ENCODE data around the gene EDA2R.
A peak's percentile ranks its signal among the peaks of the same experiment; 100 is the strongest.

Gene EDA2R, protein sequence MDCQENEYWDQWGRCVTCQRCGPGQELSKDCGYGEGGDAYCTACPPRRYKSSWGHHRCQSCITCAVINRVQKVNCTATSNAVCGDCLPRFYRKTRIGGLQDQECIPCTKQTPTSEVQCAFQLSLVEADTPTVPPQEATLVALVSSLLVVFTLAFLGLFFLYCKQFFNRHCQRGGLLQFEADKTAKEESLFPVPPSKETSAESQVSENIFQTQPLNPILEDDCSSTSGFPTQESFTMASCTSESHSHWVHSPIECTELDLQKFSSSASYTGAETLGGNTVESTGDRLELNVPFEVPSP
- 0 to 0.96 (median 0.52) reads per million in 3 donors for total RNA-seq

DNA sequence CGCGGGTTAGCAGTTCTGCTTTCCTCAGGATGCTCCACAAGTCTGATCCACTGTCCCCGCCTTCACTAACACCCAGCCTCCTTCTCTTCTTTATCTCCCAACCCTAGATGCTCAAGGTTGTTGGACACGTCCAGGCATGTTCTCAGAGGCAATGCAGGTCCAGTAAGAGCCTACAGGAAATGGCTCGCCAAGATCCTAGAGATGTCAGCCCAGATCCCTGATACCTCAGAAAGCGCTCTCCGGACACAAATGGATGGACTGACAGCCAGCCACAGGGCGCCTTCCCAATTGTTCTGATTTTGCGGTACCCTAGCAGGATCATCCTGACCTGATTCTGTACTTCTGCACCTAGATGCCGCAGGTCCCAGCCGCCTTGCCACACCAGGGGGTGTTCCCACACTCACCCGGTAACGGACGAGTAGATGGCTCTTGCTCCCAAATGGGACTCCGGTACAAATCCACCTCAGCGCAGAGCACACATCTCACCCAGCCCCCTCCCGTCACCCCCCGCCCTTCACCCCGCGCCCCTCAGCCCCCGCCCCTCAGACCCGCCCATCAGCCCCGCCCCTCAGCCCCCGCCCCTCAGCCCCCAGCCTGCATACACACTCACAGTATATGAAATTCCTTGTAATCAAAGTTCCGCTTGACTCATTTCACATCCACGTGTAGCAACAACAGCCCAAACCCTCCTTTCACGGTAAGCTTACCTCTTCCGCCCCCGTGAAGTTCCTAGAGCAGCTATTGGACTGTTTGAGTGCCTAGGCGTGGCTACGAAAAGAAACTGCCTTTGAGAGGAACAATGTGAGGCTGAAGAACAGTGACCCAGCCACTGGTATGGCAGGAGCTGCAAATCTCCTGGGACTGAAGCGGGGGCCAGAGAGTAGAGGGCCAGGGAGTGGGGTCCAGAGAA is at the start of gene EDA2R:
Gene EDA2R, minus strand, starts transcription at position 488 of the 910 bp plus-strand sequence. CDS start 23,058 bp downstream, outside the sequence.
- Histone ChIP-seq H3K36me3 (ENCODE audit: control insufficient read depth, insufficient read depth, low read length) (no peaks in the 10 kb centered on the region), H3K4me3 (ENCODE audit: insufficient read depth, low read depth, low read length, poor library complexity, severe bottlenecking) (peak within 1 kb of the TSS; percentile 29), H3K9me3 (ENCODE audit: control insufficient read depth, low read length) (no peaks in the 10 kb centered on the region), H3K4me1 (ENCODE audit: control insufficient read depth, insufficient read depth, low read length, poor library complexity, severe bottlenecking) (no peaks in the 10 kb centered on the region), H3K27ac (ENCODE audit: insufficient read depth, low read length, poor library complexity, severe bottlenecking) (no peak within 1 kb of the TSS), H3K27me3 (replicated peaks; ENCODE audit: control insufficient read depth, insufficient read depth, low read length, poor library complexity, severe bottlenecking) (no peaks in the 10 kb centered on the region)
- peak in 1 of 3 donors; percentile 0 for DNase-seq

DNA sequence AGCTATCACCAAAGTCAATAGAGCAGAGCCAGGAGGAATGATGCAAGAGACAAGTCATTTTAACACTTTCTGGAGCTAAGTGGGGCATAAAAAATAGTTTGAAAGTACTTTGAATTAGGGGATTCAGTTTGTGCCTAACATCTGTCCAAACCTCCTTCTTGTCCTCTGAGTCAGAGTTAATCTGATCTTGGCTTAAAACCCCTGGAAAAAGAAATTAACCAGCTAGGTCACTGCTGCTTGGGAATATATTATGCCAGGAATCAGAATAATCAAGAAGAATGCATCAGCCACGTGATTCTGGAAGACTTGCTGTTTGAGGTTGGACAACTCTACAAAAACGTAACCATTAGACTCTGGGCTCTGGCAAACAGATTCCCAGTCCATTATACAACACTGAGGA is 45.3 kb upstream of the EDA2R start:
- Histone ChIP-seq H3K4me3 (ENCODE audit: insufficient read depth, low read depth, low read length, poor library complexity, severe bottlenecking) (no peak overlapping the region), H3K27ac (ENCODE audit: insufficient read depth, low read length, poor library complexity, severe bottlenecking) (no peak overlapping the region), H3K27me3 (replicated peaks; ENCODE audit: control insufficient read depth, insufficient read depth, low read length, poor library complexity, severe bottlenecking) (no peaks in the 10 kb centered on the region), H3K9me3 (ENCODE audit: control insufficient read depth, low read length) (no peaks in the 10 kb centered on the region), H3K36me3 (ENCODE audit: control insufficient read depth, insufficient read depth, low read length) (no peaks in the 10 kb centered on the region), H3K4me1 (ENCODE audit: control insufficient read depth, insufficient read depth, low read length, poor library complexity, severe bottlenecking) (no peaks in the 10 kb centered on the region)
- DNase-seq = no peak

DNA sequence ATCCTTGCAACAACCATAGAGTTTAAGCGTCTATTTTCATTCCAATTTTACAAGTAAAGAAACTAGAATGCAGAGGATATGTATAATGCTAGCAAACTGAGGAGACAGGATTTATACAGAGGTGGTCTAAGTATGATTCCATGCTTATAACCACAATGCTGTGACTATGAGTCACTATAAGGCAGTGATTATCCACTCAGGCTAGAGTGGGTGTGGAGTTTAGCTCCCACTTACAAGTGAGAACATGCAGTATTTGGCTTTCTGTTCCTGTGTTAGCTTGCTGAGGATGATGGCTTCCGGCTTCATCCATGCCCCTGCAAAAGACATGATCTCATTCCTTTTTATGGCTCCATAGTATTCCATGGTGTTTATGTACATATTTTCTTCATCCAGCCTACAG is 41.6 kb upstream of the EDA2R start:
- DNase-seq = no peak
- Histone ChIP-seq H3K27ac (ENCODE audit: insufficient read depth, low read length, poor library complexity, severe bottlenecking) (no peak overlapping the region), H3K4me3 (ENCODE audit: insufficient read depth, low read depth, low read length, poor library complexity, severe bottlenecking) (no peak overlapping the region), H3K27me3 (replicated peaks; ENCODE audit: control insufficient read depth, insufficient read depth, low read length, poor library complexity, severe bottlenecking) (no peaks in the 10 kb centered on the region), H3K4me1 (ENCODE audit: control insufficient read depth, insufficient read depth, low read length, poor library complexity, severe bottlenecking) (no peaks in the 10 kb centered on the region), H3K9me3 (ENCODE audit: control insufficient read depth, low read length) (no peaks in the 10 kb centered on the region), H3K36me3 (ENCODE audit: control insufficient read depth, insufficient read depth, low read length) (no peaks in the 10 kb centered on the region)

DNA sequence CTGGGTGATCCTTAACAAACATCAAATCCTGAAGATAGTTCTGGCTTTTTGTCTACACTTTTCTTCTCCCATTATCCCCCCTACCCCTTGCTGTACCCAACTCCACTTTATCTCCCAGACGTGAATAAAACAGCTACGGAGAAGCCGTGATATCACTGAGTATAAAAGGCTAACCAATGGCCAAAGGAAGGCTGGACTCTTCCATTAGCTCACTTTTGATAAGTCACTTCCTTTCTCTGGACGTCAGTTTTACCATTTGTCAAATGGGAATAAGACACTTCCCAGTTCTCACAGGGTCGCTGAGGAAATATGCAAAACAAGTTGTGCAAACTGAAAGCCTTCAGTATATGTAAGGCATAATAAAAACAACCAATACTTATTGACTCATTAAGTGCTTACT is 38.6 kb upstream of the EDA2R start:
- no peaks in the 10 kb centered on the region for H3K4me1 ChIP-seq (ENCODE audit: control insufficient read depth, insufficient read depth, low read length, poor library complexity, severe bottlenecking)
- no peak for DNase-seq
- no peaks in the 10 kb centered on the region for H3K9me3 ChIP-seq (ENCODE audit: control insufficient read depth, low read length)
- no peaks in the 10 kb centered on the region for H3K27me3 ChIP-seq (replicated peaks; ENCODE audit: control insufficient read depth, insufficient read depth, low read length, poor library complexity, severe bottlenecking)
- no peaks in the 10 kb centered on the region for H3K36me3 ChIP-seq (ENCODE audit: control insufficient read depth, insufficient read depth, low read length)
- H3K4me3 ChIP-seq (ENCODE audit: insufficient read depth, low read depth, low read length, poor library complexity, severe bottlenecking) = no peak overlapping the region
- H3K27ac ChIP-seq (ENCODE audit: insufficient read depth, low read length, poor library complexity, severe bottlenecking) = no peak overlapping the region

DNA sequence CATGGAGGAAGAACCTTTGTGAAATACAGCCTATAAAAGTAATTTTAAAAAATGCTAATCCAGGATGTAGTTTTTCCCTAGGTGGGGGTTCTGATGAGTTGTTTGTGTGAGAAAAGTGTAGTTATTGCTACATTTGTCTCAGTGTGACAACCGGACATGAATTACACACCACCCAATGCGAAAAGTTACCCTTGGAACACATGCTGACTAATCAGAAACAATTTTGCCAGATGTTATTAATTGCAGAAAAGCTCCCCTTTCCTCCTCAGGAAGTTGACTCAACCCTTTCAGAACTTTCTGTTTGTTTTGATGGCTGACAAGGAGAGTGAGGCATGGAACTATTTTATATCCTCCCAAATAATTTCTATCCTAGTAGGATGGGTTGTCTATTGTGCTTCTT is 38.1 kb upstream of the EDA2R start:
- H3K9me3 ChIP-seq (ENCODE audit: control insufficient read depth, low read length) = no peaks in the 10 kb centered on the region
- DNase-seq = no peak
- no peak overlapping the region for H3K27ac ChIP-seq (ENCODE audit: insufficient read depth, low read length, poor library complexity, severe bottlenecking)

DNA sequence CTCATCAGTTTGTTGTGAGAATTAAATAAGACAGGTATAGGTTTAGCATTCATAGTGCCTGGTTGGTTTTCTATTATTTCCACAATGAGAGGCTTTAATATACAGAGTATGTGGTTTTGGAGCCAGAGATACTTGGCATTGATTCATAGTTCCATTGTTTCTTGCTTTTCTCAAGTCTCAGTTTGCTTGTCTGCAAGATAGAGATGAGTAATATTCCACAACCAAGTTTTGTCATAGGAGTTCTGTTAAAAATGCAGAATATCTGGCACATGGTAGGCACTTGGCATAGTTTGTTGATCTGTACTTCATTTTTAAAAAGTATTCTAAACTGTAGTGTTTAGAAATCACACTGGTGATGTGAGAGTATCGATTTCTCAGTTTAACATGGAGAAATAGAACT is 37.5 kb upstream of the EDA2R start:
- H3K36me3 ChIP-seq (ENCODE audit: control insufficient read depth, insufficient read depth, low read length) = no peaks in the 10 kb centered on the region
- no peak overlapping the region for H3K4me3 ChIP-seq (ENCODE audit: insufficient read depth, low read depth, low read length, poor library complexity, severe bottlenecking)
- no peak for DNase-seq
- no peak overlapping the region for H3K27ac ChIP-seq (ENCODE audit: insufficient read depth, low read length, poor library complexity, severe bottlenecking)
- no peaks in the 10 kb centered on the region for H3K27me3 ChIP-seq (replicated peaks; ENCODE audit: control insufficient read depth, insufficient read depth, low read length, poor library complexity, severe bottlenecking)
- H3K4me1 ChIP-seq (ENCODE audit: control insufficient read depth, insufficient read depth, low read length, poor library complexity, severe bottlenecking) = no peaks in the 10 kb centered on the region
- no peaks in the 10 kb centered on the region for H3K9me3 ChIP-seq (ENCODE audit: control insufficient read depth, low read length)

More for the DNA sequence above, 38.1 kb upstream of the EDA2R start:
- no peak overlapping the region for H3K4me3 ChIP-seq (ENCODE audit: insufficient read depth, low read depth, low read length, poor library complexity, severe bottlenecking)
- no peaks in the 10 kb centered on the region for H3K36me3 ChIP-seq (ENCODE audit: control insufficient read depth, insufficient read depth, low read length)
- H3K27me3 ChIP-seq (replicated peaks; ENCODE audit: control insufficient read depth, insufficient read depth, low read length, poor library complexity, severe bottlenecking) = no peaks in the 10 kb centered on the region
- no peaks in the 10 kb centered on the region for H3K4me1 ChIP-seq (ENCODE audit: control insufficient read depth, insufficient read depth, low read length, poor library complexity, severe bottlenecking)

DNA sequence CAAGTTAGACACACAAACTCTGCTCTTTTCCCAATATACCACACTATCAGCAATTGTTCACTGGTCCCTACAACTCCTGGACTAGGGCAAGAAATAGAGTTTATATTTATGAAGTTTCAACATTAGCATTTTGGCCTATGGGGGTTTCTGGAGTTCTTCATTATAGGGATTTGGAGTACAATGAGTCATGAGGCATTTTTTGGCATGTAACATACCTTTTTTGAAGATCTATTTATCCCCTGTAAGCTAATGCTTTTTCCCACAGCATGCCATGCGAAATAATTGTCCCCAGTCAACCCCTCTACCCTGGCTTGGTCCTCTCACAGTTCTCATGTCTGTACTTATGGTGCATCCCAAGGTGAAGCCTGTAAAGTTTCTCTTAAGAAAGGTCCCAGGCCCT is 36.7 kb upstream of the EDA2R start:
- Histone ChIP-seq H3K9me3 (ENCODE audit: control insufficient read depth, low read length) (no peaks in the 10 kb centered on the region), H3K27me3 (replicated peaks; ENCODE audit: control insufficient read depth, insufficient read depth, low read length, poor library complexity, severe bottlenecking) (no peaks in the 10 kb centered on the region), H3K27ac (ENCODE audit: insufficient read depth, low read length, poor library complexity, severe bottlenecking) (no peak overlapping the region), H3K4me3 (ENCODE audit: insufficient read depth, low read depth, low read length, poor library complexity, severe bottlenecking) (no peak overlapping the region), H3K36me3 (ENCODE audit: control insufficient read depth, insufficient read depth, low read length) (no peaks in the 10 kb centered on the region), H3K4me1 (ENCODE audit: control insufficient read depth, insufficient read depth, low read length, poor library complexity, severe bottlenecking) (no peaks in the 10 kb centered on the region)
- DNase-seq = no peak

DNA sequence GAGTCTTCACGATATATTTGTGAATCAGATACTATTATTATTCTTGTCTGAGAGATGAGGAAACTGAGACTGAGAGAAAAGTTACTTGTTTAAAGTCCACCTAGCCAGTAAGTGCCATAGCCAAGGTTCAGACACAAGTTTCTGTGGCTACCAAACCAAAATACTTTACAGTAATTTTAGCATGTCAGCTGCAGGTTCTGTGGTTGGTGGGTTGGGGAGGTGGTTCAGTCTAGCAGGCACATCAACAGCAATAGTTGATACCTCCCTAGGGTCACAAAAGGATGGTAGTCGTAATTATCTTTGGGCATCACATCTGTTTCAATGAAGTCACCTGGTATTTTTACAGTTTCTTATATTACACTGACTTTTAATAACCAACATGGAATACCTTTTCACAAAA is 35.6 kb upstream of the EDA2R start:
- Histone ChIP-seq H3K9me3 (ENCODE audit: control insufficient read depth, low read length) (no peaks in the 10 kb centered on the region), H3K4me1 (ENCODE audit: control insufficient read depth, insufficient read depth, low read length, poor library complexity, severe bottlenecking) (no peaks in the 10 kb centered on the region), H3K27ac (ENCODE audit: insufficient read depth, low read length, poor library complexity, severe bottlenecking) (no peak overlapping the region), H3K36me3 (ENCODE audit: control insufficient read depth, insufficient read depth, low read length) (no peaks in the 10 kb centered on the region), H3K27me3 (replicated peaks; ENCODE audit: control insufficient read depth, insufficient read depth, low read length, poor library complexity, severe bottlenecking) (no peaks in the 10 kb centered on the region), H3K4me3 (ENCODE audit: insufficient read depth, low read depth, low read length, poor library complexity, severe bottlenecking) (no peak overlapping the region)
- no peak for DNase-seq

DNA sequence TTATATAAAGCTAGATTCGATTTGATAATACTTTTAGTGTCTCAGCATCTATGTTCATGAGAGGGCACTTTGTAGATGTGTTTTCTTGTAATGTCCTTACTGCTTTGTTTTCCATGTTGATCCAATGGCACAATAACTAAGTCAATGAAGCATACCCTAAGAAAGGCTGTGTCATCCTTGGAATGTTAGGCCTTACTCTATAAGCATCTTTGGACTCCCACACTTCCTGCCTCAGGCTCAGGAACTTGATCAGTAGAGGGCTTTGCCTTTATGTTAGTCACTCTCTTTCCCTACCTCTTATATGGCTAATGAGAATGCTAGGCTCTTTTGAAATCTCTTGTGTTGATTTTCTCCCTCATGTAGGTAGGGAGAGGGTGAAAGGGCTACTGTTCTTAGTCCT is 33.2 kb upstream of the EDA2R start:
- H3K36me3 ChIP-seq (ENCODE audit: control insufficient read depth, insufficient read depth, low read length) = no peaks in the 10 kb centered on the region
- no peak overlapping the region for H3K4me3 ChIP-seq (ENCODE audit: insufficient read depth, low read depth, low read length, poor library complexity, severe bottlenecking)
- H3K4me1 ChIP-seq (ENCODE audit: control insufficient read depth, insufficient read depth, low read length, poor library complexity, severe bottlenecking) = no peaks in the 10 kb centered on the region
- H3K27me3 ChIP-seq (replicated peaks; ENCODE audit: control insufficient read depth, insufficient read depth, low read length, poor library complexity, severe bottlenecking) = no peaks in the 10 kb centered on the region
- H3K9me3 ChIP-seq (ENCODE audit: control insufficient read depth, low read length) = no peaks in the 10 kb centered on the region
- DNase-seq = no peak
- no peak overlapping the region for H3K27ac ChIP-seq (ENCODE audit: insufficient read depth, low read length, poor library complexity, severe bottlenecking)

DNA sequence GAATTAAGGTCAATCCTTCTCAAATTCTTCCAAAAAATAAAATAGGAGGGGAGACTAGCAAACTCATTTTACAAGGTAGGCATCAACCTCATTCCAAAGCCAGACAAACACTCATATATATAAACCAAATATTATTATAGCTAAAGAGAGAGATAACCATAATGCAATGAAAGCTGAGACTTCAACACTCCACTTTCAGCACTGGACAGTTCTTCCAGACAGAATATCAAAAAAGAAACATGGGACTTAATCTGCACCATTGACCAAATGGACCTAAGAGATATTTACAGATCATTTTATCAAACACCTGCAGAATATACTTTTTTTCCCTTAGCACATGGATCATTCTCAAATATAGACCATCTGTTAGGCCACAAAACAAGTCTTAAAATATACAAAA is 15.5 kb upstream of the EDA2R start:
- Histone ChIP-seq H3K36me3 (ENCODE audit: control insufficient read depth, insufficient read depth, low read length) (no peaks in the 10 kb centered on the region), H3K27ac (ENCODE audit: insufficient read depth, low read length, poor library complexity, severe bottlenecking) (no peak overlapping the region), H3K27me3 (replicated peaks; ENCODE audit: control insufficient read depth, insufficient read depth, low read length, poor library complexity, severe bottlenecking) (peaks cover 4% of the 10 kb centered on the region), H3K4me3 (ENCODE audit: insufficient read depth, low read depth, low read length, poor library complexity, severe bottlenecking) (no peak overlapping the region), H3K9me3 (ENCODE audit: control insufficient read depth, low read length) (no peaks in the 10 kb centered on the region), H3K4me1 (ENCODE audit: control insufficient read depth, insufficient read depth, low read length, poor library complexity, severe bottlenecking) (no peaks in the 10 kb centered on the region)
- DNase-seq = no peak
